Colon (tissue), 2 donors: ENCODE measurements around the gene LILRB3.
"Not testable (repeated sequence)": the region's sequence is repeated elsewhere in the genome, so short reads cannot be mapped to it uniquely, and the experiment has no call there.

Source experiments
- FAIRE-seq: peaks from 2 replicates; lab custom pipeline; 2012; peaks lifted over from hg19 to GRCh38; lab: Jason Lieb, UNC
- donor health status: control.
- donor health status: control.

Gene LILRB3

DNA sequence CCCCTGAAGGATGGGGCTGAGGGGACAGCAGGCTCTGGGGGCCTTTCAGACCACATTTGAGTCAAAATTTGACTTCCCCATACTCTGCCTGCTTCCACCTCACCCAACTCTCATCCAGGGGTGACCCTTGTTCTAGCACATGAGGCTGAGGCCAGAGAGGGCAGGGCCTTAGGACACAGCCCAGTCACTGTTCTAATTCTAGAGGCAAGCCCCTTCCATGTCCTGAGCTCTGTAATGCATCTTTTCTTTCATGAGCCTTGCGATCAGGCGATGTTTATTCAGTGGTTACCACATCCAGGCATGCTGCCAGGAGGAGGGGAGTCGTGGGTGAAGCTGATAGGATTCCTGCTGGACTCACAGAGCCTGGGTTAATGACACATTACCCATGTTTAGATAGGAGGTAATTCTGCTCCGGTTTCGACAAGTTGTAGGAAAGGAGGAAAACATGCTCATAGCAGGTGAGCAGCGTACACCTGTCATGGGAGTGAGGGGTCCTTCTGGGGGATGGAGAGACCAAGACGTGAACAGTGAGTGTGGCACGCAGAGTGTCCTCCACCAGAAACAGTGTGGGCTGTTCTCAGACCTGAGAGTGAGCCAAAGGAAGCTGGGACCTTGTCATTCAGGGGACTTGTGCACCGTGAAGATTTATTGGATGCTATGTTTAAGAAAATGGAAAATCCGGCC is 12.9 kb downstream of the LILRB3 start:
- no peak for FAIRE-seq

DNA sequence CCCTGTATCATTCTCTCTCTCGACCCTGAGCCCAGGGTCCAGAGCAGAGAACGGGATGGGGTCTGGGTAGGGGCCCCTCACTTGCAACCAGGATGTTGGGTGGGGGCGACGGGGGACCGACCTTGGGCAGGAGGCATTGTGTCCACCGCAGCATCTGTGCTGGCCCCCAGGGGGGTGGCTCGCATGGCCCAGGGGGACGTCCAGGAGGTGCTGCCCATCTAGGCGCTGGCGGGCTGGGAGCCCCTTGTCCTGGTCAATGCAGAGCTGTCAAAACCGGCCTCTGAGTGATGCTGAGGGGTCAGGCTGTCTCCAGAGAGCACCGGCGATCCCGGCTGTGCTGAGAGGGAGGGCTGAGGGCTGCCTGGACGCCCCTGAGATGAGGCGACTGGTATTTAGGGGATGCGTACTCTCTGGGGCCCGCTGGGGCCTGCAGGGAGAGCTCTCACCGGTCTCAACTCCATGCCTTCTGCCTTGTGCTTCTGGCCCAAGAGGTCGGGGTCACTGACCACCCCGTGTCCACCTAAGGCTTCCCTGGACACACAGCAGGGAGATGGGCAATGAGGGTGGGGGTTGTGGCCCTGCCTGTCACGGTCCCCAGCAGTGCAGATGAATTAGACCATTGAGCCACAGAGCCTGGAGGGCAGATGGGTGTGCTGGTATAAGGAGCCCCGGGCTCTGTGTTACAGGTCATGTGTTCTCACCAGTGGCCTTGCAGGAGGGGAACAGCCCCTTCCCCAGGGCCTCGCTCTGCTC is 13.6 kb downstream of the LILRB3 start:
- no peak for FAIRE-seq

DNA sequence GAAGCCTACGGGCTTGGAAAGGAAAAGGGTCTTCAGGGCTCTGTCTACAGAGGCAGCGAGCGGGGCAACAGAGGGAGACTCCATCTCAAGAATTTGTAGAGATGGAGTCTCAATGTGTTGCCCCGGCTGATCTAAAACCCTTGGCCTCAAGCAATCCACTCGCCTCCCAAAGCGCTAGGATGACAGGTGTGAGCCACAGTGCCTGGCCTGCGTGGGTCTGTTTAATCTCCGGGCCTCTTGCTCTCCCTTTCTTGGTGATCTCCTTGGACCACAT is 14.1 kb downstream of the LILRB3 start:
- FAIRE-seq, result no peak

DNA sequence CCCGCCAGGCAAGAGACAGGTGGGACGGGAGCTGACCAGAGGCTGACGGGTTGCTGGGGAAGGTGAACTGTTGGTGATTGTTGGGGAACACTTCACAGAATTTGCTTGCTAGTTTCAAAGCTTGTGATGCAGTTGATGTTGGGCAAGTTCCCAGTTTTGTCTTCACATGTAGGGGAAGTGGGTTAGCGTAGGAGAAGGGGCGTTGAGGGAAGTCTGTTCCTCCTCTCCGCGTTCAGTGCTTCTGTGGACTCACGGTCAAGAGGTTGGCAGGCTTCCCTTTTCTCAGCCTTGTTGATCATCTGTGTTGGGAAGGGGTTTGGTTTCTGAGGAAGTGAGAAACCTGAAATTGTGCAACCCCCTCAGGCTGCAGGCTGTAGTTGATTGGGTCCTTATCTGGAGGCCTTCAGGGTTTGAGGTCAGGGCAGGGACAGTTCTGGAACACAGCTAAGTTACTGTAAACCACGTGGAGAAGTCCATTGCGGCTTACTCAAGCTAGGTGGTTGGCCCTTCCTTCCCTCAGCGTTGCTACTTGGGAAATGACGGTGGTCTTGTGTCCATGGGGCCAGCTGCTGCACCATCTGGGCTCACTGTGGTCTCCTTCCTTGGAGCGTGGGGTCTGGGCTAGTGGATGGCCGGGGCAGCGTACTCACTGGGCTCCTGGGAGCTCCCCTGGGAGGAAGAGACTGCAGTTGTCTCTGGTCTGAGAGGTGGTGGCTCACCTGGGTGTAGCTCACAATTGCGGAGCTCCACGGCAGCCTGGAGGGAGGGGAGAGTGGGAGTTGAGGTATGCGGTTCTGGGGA is 14.6 kb downstream of the LILRB3 start:
- FAIRE-seq, result no peak

DNA sequence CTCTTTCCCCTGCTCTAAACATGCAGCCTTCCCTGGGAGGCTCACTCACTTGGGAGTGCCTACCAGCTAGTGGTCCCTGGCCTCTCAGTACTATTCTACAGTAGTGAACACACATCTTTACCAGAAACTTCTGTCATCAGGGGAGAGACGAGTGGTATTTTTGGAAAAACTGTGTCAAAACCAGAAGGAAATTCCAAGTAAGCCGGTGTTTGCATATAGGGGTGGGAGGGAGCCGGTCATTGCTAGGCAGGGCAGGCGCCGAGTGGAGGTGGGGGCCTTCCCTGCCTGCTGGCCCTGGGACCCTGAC is 15.2 kb downstream of the LILRB3 start:
- FAIRE-seq, result no peak

DNA sequence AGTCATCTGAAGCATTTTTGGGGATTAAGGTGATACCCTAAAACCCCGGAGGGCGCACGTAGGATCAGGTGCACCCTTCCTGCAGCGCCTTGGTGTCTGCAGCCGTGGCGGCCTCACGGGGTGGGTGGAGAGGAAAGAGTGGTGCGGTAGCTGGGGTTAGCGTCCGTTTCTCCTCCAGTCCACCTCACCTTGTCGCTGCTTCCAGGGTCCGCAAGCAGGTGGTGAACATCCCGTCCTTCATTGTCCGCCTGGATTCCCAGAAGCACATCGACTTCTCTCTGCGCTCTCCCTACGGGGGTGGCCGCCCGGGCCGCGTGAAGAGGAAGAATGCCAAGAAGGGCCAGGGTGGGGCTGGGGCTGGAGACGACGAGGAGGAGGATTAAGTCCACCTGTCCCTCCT is 15.6 kb downstream of the LILRB3 start:
- FAIRE-seq, result not testable (repeated sequence)

DNA sequence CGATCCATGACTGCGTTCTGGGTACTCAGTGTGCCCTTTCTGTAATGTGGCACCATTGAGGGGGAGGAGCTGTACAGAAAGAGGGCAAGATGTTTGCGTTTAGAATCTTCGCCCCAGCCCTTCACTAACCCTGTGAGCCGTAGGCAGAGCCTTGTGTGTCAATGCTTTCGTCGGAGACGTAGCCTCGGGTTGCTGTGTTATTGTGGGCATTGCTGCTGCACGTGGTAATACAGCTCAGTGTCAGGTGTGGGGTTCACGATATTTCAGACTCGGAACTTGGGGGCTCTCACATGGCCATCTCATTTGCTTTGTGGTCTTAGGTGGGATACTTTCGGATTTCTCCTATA is 16.0 kb downstream of the LILRB3 start:
- no peak for FAIRE-seq

DNA sequence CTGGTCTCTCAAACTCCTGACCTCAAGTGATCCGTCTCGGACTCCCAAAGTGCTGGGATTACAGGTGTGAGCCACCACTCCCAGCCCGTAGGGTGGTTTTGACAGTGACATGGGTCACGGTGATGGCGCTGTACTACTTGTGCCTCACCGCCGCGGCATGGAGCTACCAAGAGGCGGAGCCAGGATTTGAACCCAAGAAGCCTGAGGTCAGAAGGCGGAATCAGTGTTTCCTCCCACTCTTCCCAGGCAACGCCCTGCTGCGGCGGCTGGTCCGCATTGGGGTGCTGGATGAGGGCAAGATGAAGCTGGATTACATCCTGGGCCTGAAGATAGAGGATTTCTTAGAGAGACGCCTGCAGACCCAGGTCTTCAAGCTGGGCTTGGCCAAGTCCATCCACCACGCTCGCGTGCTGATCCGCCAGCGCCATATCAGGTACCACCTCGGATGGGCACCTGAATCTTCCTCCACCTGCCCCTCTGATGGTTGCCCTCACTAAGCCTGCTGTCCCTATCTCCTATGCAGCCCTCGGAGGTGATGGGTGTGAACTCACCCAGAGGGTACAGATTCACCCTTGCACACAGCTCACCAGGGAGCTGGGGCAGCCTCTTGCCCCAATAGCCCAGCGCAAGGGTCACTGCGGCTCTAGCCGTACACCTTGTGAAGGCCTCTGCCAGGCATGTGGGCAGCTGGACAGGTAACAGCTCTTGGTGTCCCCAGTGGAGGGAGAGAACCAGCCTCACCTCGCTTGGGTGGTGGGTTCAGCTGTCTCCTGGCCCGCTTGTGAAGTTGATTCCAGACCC is 16.6 kb downstream of the LILRB3 start:
- FAIRE-seq, result no peak

DNA sequence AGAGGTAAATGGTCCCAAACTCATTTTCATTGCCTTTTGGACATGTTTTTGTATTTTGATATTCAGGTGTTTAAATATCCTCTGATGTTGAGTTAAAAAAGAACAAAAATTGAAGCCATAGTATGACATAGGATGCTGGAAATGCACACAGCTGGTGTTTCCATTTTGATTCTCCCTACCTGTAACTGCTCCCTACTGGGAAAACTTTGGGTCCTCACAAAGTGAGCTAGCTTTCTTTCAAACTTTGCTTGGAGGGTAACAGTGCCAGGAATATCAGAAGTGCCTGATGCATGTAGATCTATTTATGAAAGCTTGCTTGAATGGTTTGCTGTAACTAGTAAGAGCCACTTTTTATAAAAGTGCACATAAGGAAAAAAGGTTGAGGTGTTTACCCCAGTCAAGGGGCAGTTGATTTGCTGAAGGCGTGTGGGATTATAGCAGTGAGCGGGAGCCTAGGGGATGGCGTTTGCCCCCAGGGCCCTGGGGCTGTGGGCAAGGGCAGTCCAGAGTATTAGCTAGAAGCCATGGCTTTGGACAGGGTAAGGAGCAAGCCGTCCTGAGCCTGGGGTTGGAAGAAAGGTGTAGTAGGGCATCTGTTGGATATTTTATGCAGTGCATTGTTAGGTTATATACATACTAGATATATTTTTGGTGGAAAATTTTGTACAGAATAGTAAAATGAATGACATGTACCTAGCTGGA is 17.9 kb downstream of the LILRB3 start:
- no peak for FAIRE-seq

DNA sequence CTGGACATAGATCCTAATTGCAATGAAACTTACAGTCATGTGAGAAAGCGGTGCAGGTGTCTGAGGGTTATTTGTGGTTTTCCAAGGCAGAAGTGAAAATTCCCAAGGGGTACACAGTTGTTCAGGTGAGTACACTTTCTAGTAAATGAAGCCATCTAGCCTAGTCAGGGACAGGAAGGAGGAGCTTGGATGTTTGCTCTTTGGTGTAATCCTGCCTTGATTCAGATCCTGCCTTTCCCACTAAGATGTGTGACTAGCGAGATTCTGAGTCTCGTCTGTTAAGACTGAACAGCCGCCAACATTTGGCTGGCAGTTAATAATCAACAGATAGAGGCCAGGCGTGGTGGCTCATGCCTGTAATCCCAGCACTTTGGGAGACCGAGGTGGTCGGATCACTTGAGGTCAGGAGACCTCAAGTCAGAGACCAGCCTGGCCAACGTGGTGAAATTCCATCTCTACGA is 19.6 kb downstream of the LILRB3 start:
- no peak for FAIRE-seq

DNA sequence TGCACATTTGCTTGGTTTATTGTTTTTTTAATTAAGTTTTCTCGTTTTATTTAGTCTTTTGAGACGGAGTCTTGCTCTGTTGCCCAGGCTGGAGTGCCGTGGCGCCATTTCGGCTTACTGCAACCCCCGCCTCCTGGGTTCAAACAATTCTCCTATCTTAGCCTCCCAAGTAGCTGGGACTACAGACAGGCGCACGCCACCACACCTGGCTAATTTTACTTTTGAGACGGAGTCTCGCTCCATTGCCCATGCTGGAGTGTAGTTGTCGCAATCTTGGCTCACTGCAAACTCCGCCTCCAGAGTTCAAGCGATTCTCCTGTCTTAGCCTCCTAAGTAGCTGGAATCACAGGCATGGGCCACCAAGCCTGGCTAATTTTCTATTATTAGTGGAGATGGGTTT is 20.8 kb downstream of the LILRB3 start:
- no peak for FAIRE-seq

DNA sequence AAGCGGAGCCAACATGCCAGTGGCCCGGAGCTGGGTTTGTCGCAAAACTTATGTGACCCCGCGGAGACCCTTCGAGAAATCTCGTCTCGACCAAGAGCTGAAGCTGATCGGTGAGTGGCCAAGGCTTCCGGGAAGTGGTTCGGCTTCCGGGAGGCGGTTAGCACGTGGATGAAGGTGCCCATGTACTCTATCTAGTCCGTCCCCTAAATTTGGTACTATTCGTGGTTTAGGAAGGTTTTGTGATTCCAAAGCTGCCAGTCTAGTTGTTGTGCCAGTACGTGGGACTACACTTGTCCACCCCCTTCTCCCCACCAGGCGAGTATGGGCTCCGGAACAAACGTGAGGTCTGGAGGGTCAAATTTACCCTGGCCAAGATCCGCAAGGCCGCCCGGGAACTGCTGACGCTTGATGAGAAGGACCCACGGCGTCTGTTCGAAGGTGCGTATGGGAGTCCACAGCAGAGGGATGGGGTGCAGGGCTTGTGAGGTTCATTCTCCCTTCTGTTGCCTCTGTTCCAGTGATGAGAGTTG is 21.6 kb downstream of the LILRB3 start:
- no peak for FAIRE-seq

DNA sequence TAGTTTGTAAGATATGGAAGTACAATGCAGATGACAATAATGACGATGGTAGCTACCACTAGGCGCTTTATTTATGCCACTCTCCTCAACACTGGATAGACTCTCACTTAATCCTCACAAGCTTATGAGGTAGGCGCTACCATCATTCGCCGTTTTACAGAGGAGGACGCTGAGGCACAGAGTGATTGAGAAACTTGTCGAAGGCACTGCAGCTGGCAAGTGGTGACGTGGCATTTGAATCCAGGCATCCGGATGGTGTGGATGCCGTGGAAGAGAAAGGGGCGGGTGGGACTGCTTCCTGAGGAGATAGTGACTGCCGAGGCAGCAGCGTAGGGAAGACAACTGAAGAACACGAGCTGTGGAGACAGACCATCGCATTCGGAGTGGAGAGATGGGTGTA is 23.4 kb downstream of the LILRB3 start:
- FAIRE-seq, result no peak

DNA sequence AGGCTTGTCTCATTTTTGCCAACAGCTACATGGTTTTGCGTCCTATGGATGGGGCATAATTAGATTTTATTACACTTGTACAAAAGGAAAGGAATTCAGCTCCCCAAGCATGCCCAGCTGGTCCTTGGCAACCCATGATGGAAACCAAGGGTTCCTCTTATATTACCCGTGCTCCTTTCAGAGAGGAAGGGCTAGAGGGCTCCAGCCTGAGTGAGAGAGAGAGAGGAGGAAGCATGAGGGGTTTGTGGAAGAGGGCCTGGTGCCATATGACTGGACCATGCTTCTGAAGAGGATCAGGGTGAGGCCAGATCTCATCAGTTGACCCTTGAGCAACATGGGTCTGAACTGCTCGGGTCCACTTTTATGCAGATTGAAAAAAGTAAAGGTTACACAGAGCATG is 25.7 kb downstream of the LILRB3 start:
- FAIRE-seq, result no peak

DNA sequence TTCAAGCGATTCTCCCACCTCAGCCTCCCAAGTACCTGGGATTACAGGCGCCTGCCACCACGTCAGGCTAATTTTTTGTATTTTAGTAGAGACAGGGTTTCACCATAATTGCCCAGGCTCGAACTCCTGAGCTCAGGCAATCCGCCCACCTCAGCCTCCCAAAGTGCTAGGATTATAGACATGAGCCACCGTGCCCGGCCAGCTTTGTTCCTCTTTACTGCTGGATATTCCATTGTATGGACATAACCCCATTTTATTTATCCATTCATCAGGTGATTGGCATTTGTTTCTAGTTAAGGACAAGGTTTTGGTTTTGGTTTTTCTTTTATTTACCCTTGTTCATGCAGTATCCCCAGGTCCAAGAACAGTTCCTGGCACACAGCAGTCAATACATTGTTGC is 26.3 kb downstream of the LILRB3 start:
- no peak for FAIRE-seq

DNA sequence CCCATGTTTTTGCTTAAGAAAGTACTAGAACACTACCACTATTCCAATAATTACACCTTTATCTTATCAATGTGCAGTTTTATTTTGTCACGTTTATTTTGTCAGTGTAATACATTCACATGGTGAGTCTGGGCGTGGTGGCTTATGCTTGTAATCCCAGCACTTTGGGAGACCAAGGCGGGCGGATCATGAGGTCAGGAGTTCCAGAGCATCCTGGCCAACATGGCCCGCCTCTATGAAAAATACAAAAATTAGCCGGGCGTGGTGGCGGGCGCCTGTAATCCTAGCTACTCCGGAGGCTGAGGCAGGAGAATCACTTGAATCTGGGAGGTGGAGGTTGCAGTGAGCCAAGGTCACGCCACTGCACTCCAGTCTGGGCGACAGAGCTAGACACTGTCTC is 28.3 kb downstream of the LILRB3 start:
- not testable (repeated sequence) for FAIRE-seq

DNA sequence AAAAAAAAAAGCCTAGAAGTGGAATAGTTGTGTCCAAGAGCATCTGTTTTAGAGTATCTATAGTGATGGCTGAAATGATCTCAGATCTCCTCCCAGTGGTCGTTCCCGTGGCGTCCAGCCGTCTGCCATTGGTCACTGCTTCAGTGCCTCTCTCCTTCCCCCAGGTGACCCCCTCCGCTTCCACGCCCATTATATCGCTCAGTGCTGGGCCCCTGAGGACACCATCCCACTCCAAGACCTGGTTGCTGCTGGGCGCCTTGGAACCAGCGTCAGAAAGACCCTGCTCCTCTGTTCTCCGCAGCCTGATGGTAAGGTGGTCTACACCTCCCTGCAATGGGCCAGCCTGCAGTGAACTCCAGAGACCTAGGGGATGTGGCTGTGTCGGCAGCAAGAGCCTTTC is 29.8 kb downstream of the LILRB3 start:
- FAIRE-seq, result no peak

DNA sequence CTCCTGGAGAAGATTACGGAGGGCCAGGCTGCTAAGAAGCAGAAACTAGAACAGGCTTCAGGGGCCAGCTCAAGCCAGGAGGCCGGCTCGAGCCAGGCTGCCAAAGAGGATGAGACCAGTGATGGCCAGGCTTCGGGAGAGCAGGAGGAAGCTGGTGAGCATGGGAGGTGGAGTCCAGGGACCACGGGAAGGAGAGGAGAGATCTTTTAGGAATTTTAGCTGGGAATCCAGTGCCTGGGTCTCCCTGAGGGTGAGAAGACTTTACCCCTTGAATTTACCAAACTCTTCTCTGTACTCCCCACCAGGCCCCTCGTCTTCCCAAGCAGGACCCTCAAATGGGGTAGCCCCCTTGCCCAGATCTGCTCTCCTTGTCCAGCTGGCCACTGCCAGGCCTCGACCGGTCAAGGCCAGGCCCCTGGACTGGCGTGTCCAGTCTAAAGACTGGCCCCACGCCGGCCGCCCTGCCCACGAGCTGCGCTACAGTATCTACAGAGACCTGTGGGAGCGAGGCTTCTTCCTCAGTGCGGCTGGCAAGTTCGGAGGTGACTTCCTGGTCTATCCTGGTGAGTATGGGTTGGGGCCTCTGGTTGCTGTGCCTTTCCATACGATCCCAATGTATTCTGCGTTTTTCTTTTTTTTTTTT is 30.9 kb downstream of the LILRB3 start:
- FAIRE-seq, result no peak

DNA sequence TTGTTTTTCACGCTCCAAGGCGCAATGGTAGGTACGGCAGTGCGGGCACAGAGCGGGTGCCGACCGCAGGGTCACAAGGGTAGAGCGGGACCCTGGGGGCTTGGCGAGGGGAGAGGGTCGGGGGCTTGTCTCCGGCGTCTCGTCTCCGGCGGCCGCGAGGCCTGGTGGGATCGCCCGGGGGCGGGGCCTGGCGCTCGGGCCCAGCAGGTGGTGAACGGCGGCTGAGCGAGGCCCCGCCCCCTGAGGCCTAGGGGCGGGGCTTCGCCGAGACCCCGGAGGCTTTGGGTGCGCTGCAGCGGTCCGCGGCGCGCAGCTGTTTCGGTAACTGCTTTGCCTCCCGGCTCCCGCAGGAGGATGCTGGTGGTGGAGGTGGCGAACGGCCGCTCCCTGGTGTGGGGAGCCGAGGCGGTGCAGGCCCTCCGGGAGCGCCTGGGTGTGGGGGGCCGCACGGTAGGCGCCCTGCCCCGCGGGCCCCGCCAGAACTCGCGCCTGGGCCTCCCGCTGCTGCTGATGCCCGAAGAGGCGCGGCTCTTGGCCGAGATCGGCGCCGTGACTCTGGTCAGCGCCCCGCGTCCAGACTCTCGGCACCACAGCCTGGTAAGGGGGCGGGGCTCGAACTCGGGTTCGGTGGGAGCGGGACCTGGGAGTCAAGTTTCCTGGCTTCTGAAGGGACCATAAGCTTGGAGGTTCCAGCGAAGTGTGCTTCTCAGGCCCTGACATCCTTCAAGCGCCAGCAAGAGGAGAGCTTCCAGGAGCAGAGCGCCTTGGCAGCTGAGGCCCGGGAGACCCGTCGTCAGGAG is 31.6 kb downstream of the LILRB3 start, which contains the start of gene TSEN34:
TSS of gene TSEN34 (plus strand) at position 298 of the 800 bp plus-strand sequence. CDS start at position 355, 57 bp downstream.
- no peak for FAIRE-seq

DNA sequence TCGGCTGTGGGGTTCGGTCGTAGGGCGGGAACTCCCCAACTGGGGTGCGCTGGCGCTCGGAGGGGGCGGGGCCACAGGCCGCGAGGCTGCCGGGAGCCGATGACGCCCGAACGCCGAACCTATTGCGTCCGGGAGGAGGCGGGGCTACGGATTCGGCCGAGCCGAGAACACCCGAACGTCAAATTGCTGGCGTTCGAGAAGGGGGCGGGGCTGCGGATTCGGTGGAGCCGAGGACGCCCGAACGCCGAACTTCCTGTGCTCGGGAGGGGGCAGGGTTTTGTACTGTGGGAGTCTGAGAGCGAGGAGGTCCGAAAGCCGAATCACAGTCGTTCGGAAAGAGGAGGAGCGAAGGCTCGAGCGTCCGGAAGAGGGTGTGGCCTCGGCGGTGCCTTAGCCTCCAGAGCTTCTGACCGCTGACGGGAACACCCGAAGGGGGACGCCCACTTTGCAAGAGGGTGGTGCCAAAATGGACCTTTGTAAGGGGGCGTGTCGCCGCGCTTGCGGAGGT is 32.2 kb downstream of the LILRB3 start:
- peak; percentile 91 for FAIRE-seq
